Measurements from ENCODE around the gene ELF2. TPM values are rescaled to one million over a fixed set of nuclear protein-coding genes. Genes with fewer than 3 reads are reported as not detected.

ELF2 gene
- total and polyA plus RNA-seq, 2 donors (not counting 3 experiments of a cell fraction or from before 2014, with no cell fraction given), result 16.4 to 35.1 TPM

- ChIA-PET POLR2A (interaction anchor here (0.5 kb wide), 2 partner anchors 12 to 24 kb away, joined by 3 read pairs; no protein-coding TSS in a partner anchor), CTCF (interaction anchor here (10.0 kb wide), 1 partner anchor 11 kb away, joined by 124 read pairs; no protein-coding TSS in a partner anchor)
- peaks cover 4% of the 10 kb centered on the region for H4K20me1 ChIP-seq (replicated peaks; ENCODE audit: control insufficient read depth, extremely low read depth, insufficient read depth, low read length)
- peak; percentile 49 for FAIRE-seq
- H3K79me2 ChIP-seq (ENCODE audit: control insufficient read depth, insufficient read depth, low read length), result peaks cover 77% of the 10 kb centered on the region
- DNase-seq (ENCODE audit: low read depth, low spot score), result peak; percentile 23
- TSS peak; percentile 2 for BruUV-seq (replicated peaks)
- no peak overlapping the region for H2AFZ ChIP-seq (ENCODE audit: low read depth, low read length)
- TF ChIP-seq MAX (IDR thresholded peaks at IDR 0.05; ENCODE audit: insufficient read depth, insufficient read length) (no peak), GATA2 (IDR thresholded peaks at IDR 0.05; ENCODE audit: insufficient read depth, insufficient read length, low read depth, low read length) (no peak), POLR2AphosphoS5 (IDR thresholded peaks at IDR 0.05; ENCODE audit: insufficient read depth, low read depth, low read length) (no peak), CTCF (IDR thresholded peaks at IDR 0.05; ENCODE audit: extremely low read depth in 1 of 2, insufficient read depth in 1 of 2, low read depth in 1 of 2, low read length in 2 of 2) (no peak), JUN (IDR thresholded peaks at IDR 0.05; ENCODE audit: borderline replicate concordance, insufficient read depth, insufficient read length, low read depth) (no peak), POLR2A (IDR thresholded peaks at IDR 0.05; ENCODE audit: low read depth, low read length) (no peak), FOS (IDR thresholded peaks at IDR 0.05; ENCODE audit: borderline replicate concordance, insufficient read depth, low read length) (no peak), MYC (IDR thresholded peaks at IDR 0.05; ENCODE audit: low read depth, low read length) (no peak), EZH2 (IDR thresholded peaks at IDR 0.05; ENCODE audit: borderline replicate concordance, low read depth, low read length, severe bottlenecking) (no peak)
- no peaks in the 10 kb centered on the region for H3K9me3 ChIP-seq (replicated peaks; ENCODE audit: control insufficient read depth, insufficient read depth, low read length)
- peak overlapping the region in 1 of 3 experiments; percentile 12 for H3K4me3 ChIP-seq (replicated peaks in 1 of 3; ENCODE audit: insufficient read depth in 1 of 3, low read depth in 1 of 3, low read length in 3 of 3)
- no peaks in the 10 kb centered on the region for H3K36me3 ChIP-seq (ENCODE audit: control insufficient read depth in 2 of 2, extremely low read depth in 1 of 2, insufficient read depth in 2 of 2, low read length in 2 of 2)
- H3K9me1 ChIP-seq (replicated peaks; ENCODE audit: control insufficient read depth, extremely low read depth, insufficient read depth, low read length), result no peaks in the 10 kb centered on the region
- H3K27ac ChIP-seq (ENCODE audit: insufficient read depth, low read depth, low read length), result no peak overlapping the region
- intact Hi-C loops (cut with micrococcal nuclease), result loop anchor here (10.0 kb wide), 2 partner anchors 904 to 1076 kb away; no protein-coding TSS in a partner anchor
- H3K9ac ChIP-seq (replicated peaks; ENCODE audit: extremely low read depth, insufficient read depth, low read length), result no peak overlapping the region
- H3K4me2 ChIP-seq (ENCODE audit: insufficient read depth, low read length), result peak overlapping the region; percentile 67
- dilution Hi-C loops (cut with MboI; ENCODE audit: extremely low pct_ligation_motif_present, low sequenced_read_pairs), result no loop called here
- H3K4me1 ChIP-seq (ENCODE audit: control insufficient read depth, extremely low read depth, insufficient read depth, low read length), result peaks cover 34% of the 10 kb centered on the region
- no peaks in the 10 kb centered on the region for H3K27me3 ChIP-seq (ENCODE audit: control insufficient read depth in 2 of 2, insufficient read depth in 2 of 2, low read length in 2 of 2)
Observed at GRCh38 chr4:139018501-139018900, 158.5 kb downstream of the ELF2 start.
